ENCODE measurements around the gene ZNF37A. TPM values are rescaled to one million over a fixed set of nuclear protein-coding genes. Genes with fewer than 3 reads are reported as not detected.
"Not testable (repeated sequence)": the region's sequence is repeated elsewhere in the genome, so short reads cannot be mapped to it uniquely, and the experiment has no call there.

ZNF37A gene
- total RNA-seq, 1 experiment from 2014 or later: 6.6 TPM

DNA sequence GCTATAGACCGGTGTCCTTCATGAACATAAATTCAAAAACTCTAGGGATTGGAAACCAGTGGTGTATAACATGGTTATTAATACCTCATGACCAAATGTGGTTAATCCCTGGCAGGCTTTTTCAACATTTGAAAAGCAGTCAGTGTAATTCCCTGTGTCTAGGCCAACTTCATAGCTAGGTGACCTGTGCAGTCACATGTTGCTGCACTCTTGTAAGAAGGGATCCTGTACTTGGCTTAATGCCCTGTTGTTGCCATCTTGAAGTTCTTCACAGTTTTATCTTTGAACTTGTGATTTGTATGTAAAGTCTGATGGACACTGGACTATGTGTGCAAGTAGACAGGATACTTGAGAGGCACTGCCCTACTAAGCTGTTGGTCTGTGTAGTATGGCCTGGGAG is 43.9 kb upstream of the ZNF37A start:
- TF ChIP-seq, protein P1, sequence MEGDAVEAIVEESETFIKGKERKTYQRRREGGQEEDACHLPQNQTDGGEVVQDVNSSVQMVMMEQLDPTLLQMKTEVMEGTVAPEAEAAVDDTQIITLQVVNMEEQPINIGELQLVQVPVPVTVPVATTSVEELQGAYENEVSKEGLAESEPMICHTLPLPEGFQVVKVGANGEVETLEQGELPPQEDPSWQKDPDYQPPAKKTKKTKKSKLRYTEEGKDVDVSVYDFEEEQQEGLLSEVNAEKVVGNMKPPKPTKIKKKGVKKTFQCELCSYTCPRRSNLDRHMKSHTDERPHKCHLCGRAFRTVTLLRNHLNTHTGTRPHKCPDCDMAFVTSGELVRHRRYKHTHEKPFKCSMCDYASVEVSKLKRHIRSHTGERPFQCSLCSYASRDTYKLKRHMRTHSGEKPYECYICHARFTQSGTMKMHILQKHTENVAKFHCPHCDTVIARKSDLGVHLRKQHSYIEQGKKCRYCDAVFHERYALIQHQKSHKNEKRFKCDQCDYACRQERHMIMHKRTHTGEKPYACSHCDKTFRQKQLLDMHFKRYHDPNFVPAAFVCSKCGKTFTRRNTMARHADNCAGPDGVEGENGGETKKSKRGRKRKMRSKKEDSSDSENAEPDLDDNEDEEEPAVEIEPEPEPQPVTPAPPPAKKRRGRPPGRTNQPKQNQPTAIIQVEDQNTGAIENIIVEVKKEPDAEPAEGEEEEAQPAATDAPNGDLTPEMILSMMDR (IDR thresholded peaks at IDR 0.05): no peak
- TF ChIP-seq POLR2AphosphoS5 (IDR thresholded peaks at IDR 0.05; ENCODE audit: low read depth, low read length): no peak
- Histone ChIP-seq H3K4me3 (ENCODE audit: low read depth in 2 of 2, low read length in 2 of 2) (no peak overlapping the region), H3K36me3 (ENCODE audit: control insufficient read depth, insufficient read depth, low read length) (no peaks in the 10 kb centered on the region), H3K9me3 (ENCODE audit: control insufficient read depth, insufficient read depth, low read depth, low read length) (peaks cover 25% of the 10 kb centered on the region; the same call in 1 of the 2 replicates), H3K4me1 (ENCODE audit: control insufficient read depth, insufficient read depth, low read length) (no peaks in the 10 kb centered on the region), H3K27ac (ENCODE audit: low read length) (no peak overlapping the region), H3K27me3 (ENCODE audit: control insufficient read depth, insufficient read depth, low read length) (no peaks in the 10 kb centered on the region)
- ChIA-PET POLR2A (no interaction called here), CTCF (no interaction called here)
- DNase-seq (ENCODE audit: low read depth, low spot score) (no peak), ATAC-seq (no peak)
- in situ Hi-C loops (cut with HindIII; ENCODE audit: low pct_unique_long_range_greater_than_20kb, low sequenced_read_pairs) (no loop called here), intact Hi-C loops (cut with micrococcal nuclease; ENCODE audit: unreplicated experiment) (no loop called here)
- no TSS peak for BruUV-seq (replicated peaks)

DNA sequence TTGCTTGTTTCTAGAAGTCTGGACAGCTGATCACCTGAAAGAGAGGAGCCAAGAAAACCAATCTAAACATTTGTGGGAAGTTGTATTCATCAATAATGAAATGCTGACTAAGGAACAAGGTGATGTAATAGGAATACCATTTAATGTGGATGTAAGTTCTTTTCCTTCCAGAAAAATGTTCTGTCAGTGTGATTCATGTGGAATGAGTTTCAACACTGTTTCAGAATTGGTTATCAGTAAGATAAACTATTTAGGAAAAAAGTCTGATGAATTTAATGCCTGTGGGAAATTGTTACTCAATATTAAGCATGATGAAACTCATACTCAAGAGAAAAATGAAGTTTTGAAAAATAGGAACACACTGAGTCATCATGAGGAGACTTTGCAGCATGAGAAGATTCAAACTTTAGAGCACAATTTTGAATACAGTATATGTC is 39.8 kb upstream of the ZNF37A start:
- intact Hi-C loops (cut with micrococcal nuclease; ENCODE audit: unreplicated experiment): no loop called here
- ATAC-seq (no peak), DNase-seq (ENCODE audit: low read depth, low spot score) (no peak)
- Histone ChIP-seq H3K4me1 (ENCODE audit: control insufficient read depth, insufficient read depth, low read length) (no peaks in the 10 kb centered on the region), H3K36me3 (ENCODE audit: control insufficient read depth, insufficient read depth, low read length) (no peaks in the 10 kb centered on the region), H3K4me3 (ENCODE audit: low read depth in 2 of 2, low read length in 2 of 2) (no peak overlapping the region), H3K9me3 (ENCODE audit: control insufficient read depth, insufficient read depth, low read depth, low read length) (peaks cover 49% of the 10 kb centered on the region; the same call in 1 of the 2 replicates), H3K27ac (ENCODE audit: low read length) (no peak overlapping the region), H3K27me3 (ENCODE audit: control insufficient read depth, insufficient read depth, low read length) (no peaks in the 10 kb centered on the region)
- CTCF ChIA-PET: no interaction called here
- no TSS peak for BruUV-seq (replicated peaks)
- in situ Hi-C loops (cut with HindIII; ENCODE audit: low pct_unique_long_range_greater_than_20kb, low sequenced_read_pairs): no loop called here
- TF ChIP-seq SIN3A (IDR thresholded peaks at IDR 0.05; ENCODE audit: borderline replicate concordance, insufficient read depth, low read depth, low read length): no peak
- TF ChIP-seq TCF7L2 (IDR thresholded peaks at IDR 0.05; ENCODE audit: low read depth, low read length): no peak
- TF ChIP-seq, protein P2, sequence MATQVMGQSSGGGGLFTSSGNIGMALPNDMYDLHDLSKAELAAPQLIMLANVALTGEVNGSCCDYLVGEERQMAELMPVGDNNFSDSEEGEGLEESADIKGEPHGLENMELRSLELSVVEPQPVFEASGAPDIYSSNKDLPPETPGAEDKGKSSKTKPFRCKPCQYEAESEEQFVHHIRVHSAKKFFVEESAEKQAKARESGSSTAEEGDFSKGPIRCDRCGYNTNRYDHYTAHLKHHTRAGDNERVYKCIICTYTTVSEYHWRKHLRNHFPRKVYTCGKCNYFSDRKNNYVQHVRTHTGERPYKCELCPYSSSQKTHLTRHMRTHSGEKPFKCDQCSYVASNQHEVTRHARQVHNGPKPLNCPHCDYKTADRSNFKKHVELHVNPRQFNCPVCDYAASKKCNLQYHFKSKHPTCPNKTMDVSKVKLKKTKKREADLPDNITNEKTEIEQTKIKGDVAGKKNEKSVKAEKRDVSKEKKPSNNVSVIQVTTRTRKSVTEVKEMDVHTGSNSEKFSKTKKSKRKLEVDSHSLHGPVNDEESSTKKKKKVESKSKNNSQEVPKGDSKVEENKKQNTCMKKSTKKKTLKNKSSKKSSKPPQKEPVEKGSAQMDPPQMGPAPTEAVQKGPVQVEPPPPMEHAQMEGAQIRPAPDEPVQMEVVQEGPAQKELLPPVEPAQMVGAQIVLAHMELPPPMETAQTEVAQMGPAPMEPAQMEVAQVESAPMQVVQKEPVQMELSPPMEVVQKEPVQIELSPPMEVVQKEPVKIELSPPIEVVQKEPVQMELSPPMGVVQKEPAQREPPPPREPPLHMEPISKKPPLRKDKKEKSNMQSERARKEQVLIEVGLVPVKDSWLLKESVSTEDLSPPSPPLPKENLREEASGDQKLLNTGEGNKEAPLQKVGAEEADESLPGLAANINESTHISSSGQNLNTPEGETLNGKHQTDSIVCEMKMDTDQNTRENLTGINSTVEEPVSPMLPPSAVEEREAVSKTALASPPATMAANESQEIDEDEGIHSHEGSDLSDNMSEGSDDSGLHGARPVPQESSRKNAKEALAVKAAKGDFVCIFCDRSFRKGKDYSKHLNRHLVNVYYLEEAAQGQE (IDR thresholded peaks at IDR 0.05; ENCODE audit: insufficient read depth in 1 of 2, low read depth in 2 of 2, low read length in 1 of 2): no peak
- TF ChIP-seq POLR2AphosphoS5 (IDR thresholded peaks at IDR 0.05; ENCODE audit: low read depth, low read length): no peak
- TF ChIP-seq, protein P1 (IDR thresholded peaks at IDR 0.05): no peak
- POLR2A ChIA-PET: no interaction called here

DNA sequence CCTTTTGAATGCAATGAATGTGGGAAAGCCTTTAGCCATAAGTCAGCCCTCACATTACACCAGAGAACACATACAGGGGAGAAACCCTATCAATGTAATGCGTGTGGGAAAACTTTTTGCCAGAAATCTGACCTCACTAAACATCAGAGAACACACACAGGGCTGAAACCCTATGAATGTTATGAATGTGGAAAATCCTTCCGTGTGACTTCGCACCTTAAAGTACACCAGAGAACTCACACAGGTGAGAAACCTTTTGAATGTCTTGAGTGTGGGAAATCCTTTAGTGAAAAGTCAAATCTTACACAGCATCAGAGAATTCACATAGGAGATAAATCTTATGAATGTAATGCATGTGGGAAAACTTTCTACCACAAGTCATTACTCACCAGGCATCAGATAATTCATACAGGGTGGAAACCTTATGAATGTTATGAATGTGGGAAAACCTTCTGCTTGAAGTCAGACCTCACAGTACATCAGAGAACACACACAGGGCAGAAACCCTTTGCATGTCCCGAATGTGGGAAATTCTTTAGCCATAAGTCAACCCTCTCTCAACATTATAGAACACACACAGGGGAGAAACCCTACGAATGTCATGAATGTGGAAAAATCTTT is 38.8 kb upstream of the ZNF37A start:
- CTCF ChIA-PET; H3K27ac ChIP-seq (ENCODE audit: low read length); H3K27me3 ChIP-seq (ENCODE audit: control insufficient read depth, insufficient read depth, low read length); POLR2A ChIA-PET; in situ Hi-C loops (cut with HindIII; ENCODE audit: low pct_unique_long_range_greater_than_20kb, low sequenced_read_pairs); ATAC-seq; H3K36me3 ChIP-seq (ENCODE audit: control insufficient read depth, insufficient read depth, low read length); H3K4me3 ChIP-seq (ENCODE audit: low read depth in 2 of 2, low read length in 2 of 2); BruUV-seq (replicated peaks); H3K4me1 ChIP-seq (ENCODE audit: control insufficient read depth, insufficient read depth, low read length); intact Hi-C loops (cut with micrococcal nuclease; ENCODE audit: unreplicated experiment); DNase-seq (ENCODE audit: low read depth, low spot score): not testable (repeated sequence)
- peaks cover 49% of the 10 kb centered on the region; the same call in 1 of the 2 replicates for H3K9me3 ChIP-seq (ENCODE audit: control insufficient read depth, insufficient read depth, low read depth, low read length)

DNA sequence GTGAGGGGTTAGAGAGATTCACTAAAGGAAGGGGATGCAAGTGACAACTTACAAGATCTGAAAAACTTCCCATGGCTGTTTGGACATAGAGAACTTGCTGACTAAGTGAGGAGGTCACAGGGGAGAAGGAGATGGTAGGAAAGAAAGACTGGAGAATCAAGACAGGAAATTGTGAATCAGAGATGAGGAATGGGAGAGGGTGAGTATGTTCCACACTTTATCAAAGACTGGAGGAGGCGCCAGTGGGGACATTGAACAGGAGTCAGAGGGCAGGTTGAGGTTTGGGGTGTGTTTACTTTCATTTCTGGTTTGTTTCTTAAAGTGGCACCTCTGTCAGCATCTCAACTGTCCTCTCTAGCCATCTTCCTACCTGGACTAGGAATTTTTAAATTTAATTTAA is 24.5 kb upstream of the ZNF37A start:
- intact Hi-C loops (cut with micrococcal nuclease; ENCODE audit: unreplicated experiment); H3K27me3 ChIP-seq (ENCODE audit: control insufficient read depth, insufficient read depth, low read length); H3K4me3 ChIP-seq (ENCODE audit: low read depth in 2 of 2, low read length in 2 of 2); H3K27ac ChIP-seq (ENCODE audit: low read length); POLR2A ChIA-PET; ATAC-seq; CTCF ChIA-PET; H3K4me1 ChIP-seq (ENCODE audit: control insufficient read depth, insufficient read depth, low read length); H3K9me3 ChIP-seq (ENCODE audit: control insufficient read depth, insufficient read depth, low read depth, low read length); BruUV-seq (replicated peaks); DNase-seq (ENCODE audit: low read depth, low spot score); in situ Hi-C loops (cut with HindIII; ENCODE audit: low pct_unique_long_range_greater_than_20kb, low sequenced_read_pairs); H3K36me3 ChIP-seq (ENCODE audit: control insufficient read depth, insufficient read depth, low read length): not testable (repeated sequence)
